HEK293 (cell line): ENCODE measurements around the gene USP32.

Source experiments
- CTCF ChIA-PET: fragments of 350-600 bp; formaldehyde crosslinking; extraction: SDS; loops from one replicate; lab custom pipeline; 2021; ENCODE audit warnings: antibody characterized with exemption; lab: Yijun Ruan, JAX
- POLR2A ChIA-PET: fragments of 300-600 bp; formaldehyde crosslinking; extraction: SDS; loops from one replicate; lab custom pipeline; 2020; ENCODE audit warnings: antibody characterized with exemption, inconsistent platforms; lab: Yijun Ruan, JAX
- H3K27ac ChIP-seq: fragments of 200-500 bp; sonication (Bioruptor generic); 2 replicates; pipeline ENCODE4 v1.5.1; 2014; ENCODE audit warnings: low read depth, low read length, control low read depth, inconsistent platforms; ENCODE audit errors: extremely low read depth
- H3K36me3 ChIP-seq, 2 experiments: fragments of 200-500 bp in 1 of 2; sonication (Bioruptor generic) in 1 of 2; 1 replicate in 1 of 2; 2 replicates in 1 of 2; pipeline ENCODE4 v1.5.1; 2014 to 2017; ENCODE audit warnings: inconsistent platforms in 2 of 2, low read length in 2 of 2; ENCODE audit not compliant: control insufficient read depth in 2 of 2, insufficient read depth in 1 of 2
- H3K4me1 ChIP-seq: fragments of 200-500 bp; sonication (Bioruptor generic); 2 replicates; pipeline ENCODE4 v1.5.1; 2014; ENCODE audit warnings: mild to moderate bottlenecking, low read length, inconsistent platforms; ENCODE audit not compliant: control insufficient read depth, insufficient read depth
- H3K4me3 ChIP-seq: 2 replicates; pipeline ENCODE4 v1.5.1; 2011; ENCODE audit warnings: low read depth, mild to moderate bottlenecking, control low read depth, low read length, moderate library complexity
- H3K9me3 ChIP-seq: fragments of 200-500 bp; sonication (Bioruptor generic); 2 replicates; pipeline ENCODE4 v1.5.1; 2014; ENCODE audit warnings: low read depth, low read length, inconsistent platforms; ENCODE audit not compliant: control insufficient read depth, insufficient read depth
- BCL6B ChIP-seq: fragments of 450-650 bp; formaldehyde crosslinking; IDR thresholded peaks from 2 replicates; pipeline ENCODE4 v1.5.1; 2017; ENCODE audit warnings: missing biosample characterization, missing genetic modification characterization
- KLF16 ChIP-seq: fragments of 450-650 bp; formaldehyde crosslinking; IDR thresholded peaks from 2 replicates; pipeline ENCODE4 v1.5.1; 2017; ENCODE audit warnings: missing biosample characterization, missing genetic modification characterization
- KLF9 ChIP-seq: fragments of 450-650 bp; formaldehyde crosslinking; IDR thresholded peaks from 2 replicates; pipeline ENCODE4 v1.5.1; 2016; ENCODE audit warnings: missing biosample characterization, missing genetic modification characterization, low read depth
- ZBTB1 ChIP-seq: fragments of 450-650 bp; formaldehyde crosslinking; IDR thresholded peaks from 2 replicates; pipeline ENCODE4 v1.5.1; 2016; ENCODE audit warnings: missing biosample characterization, missing genetic modification characterization
- ZBTB26 ChIP-seq: fragments of 450-650 bp; formaldehyde crosslinking; optimal IDR thresholded peaks from 2 replicates; pipeline ENCODE3; 2016; ENCODE audit warnings: missing biosample characterization, mild to moderate bottlenecking, missing genetic modification characterization
- ZBTB44 ChIP-seq: fragments of 450-650 bp; IDR thresholded peaks from 2 replicates; pipeline ENCODE4 v1.5.1; 2018; ENCODE audit warnings: missing biosample characterization, mild to moderate bottlenecking, missing genetic modification characterization
- ZFP41 ChIP-seq: fragments of 450-650 bp; formaldehyde crosslinking; IDR thresholded peaks from 2 replicates; pipeline ENCODE4 v1.5.1; 2016; ENCODE audit warnings: missing biosample characterization, missing genetic modification characterization, borderline replicate concordance
- ZNF114 ChIP-seq: fragments of 450-650 bp; formaldehyde crosslinking; IDR thresholded peaks from 2 replicates; pipeline ENCODE4 v1.5.0; 2017; ENCODE audit warnings: missing biosample characterization, missing genetic modification characterization
- ZNF132 ChIP-seq: fragments of 450-650 bp; formaldehyde crosslinking; IDR thresholded peaks from 2 replicates; pipeline ENCODE4 v1.5.1; 2017; ENCODE audit warnings: missing biosample characterization, missing genetic modification characterization, borderline replicate concordance
- ZNF146 ChIP-seq: fragments of 450-650 bp; formaldehyde crosslinking; IDR thresholded peaks from 2 replicates; pipeline ENCODE4 v1.5.1; 2016; ENCODE audit warnings: missing biosample characterization, missing genetic modification characterization
- ZNF214 ChIP-seq: fragments of 450-650 bp; formaldehyde crosslinking; IDR thresholded peaks from 2 replicates; pipeline ENCODE4 v1.5.1; 2017; ENCODE audit warnings: missing biosample characterization, mild to moderate bottlenecking, missing genetic modification characterization, borderline replicate concordance
- ZNF311 ChIP-seq: fragments of 450-650 bp; formaldehyde crosslinking; IDR thresholded peaks from 2 replicates; pipeline ENCODE4 v1.5.1; 2017; ENCODE audit warnings: missing biosample characterization, missing genetic modification characterization, borderline replicate concordance
- ZNF510 ChIP-seq: fragments of 450-650 bp; formaldehyde crosslinking; IDR thresholded peaks from 2 replicates; pipeline ENCODE4 v1.5.1; 2018; ENCODE audit warnings: mild to moderate bottlenecking, missing genetic modification characterization, missing biosample characterization; ENCODE audit not compliant: insufficient replicate concordance
- ZNF518A ChIP-seq: fragments of 450-650 bp; formaldehyde crosslinking; conservative IDR thresholded peaks from 2 replicates; pipeline ENCODE4 v1.5.1; 2016; ENCODE audit warnings: low read depth, missing biosample characterization, missing genetic modification characterization
- ZNF555 ChIP-seq: fragments of 450-650 bp; formaldehyde crosslinking; conservative IDR thresholded peaks from 2 replicates; pipeline ENCODE4 v1.5.1; 2017; ENCODE audit warnings: missing biosample characterization, mild to moderate bottlenecking, missing genetic modification characterization, inconsistent platforms
- ZNF600 ChIP-seq: fragments of 450-650 bp; formaldehyde crosslinking; IDR thresholded peaks from 2 replicates; pipeline ENCODE4 v1.5.1; 2016; ENCODE audit warnings: missing biosample characterization, missing genetic modification characterization
- ZNF621 ChIP-seq: fragments of 450-650 bp; formaldehyde crosslinking; IDR thresholded peaks from 2 replicates; pipeline ENCODE4 v1.5.1; 2017; ENCODE audit warnings: missing biosample characterization, missing genetic modification characterization
- ZNF792 ChIP-seq: fragments of 450-650 bp; formaldehyde crosslinking; IDR thresholded peaks from 2 replicates; pipeline ENCODE4 v1.5.1; 2016; ENCODE audit warnings: missing biosample characterization, missing genetic modification characterization
- ZSCAN18 ChIP-seq: fragments of 450-650 bp; formaldehyde crosslinking; IDR thresholded peaks from 2 replicates; pipeline ENCODE4 v1.5.1; 2016; ENCODE audit warnings: missing biosample characterization, missing genetic modification characterization
- ZSCAN23 ChIP-seq: fragments of 450-650 bp; formaldehyde crosslinking; IDR thresholded peaks from 2 replicates; pipeline ENCODE4 v1.5.1; 2016; ENCODE audit warnings: missing biosample characterization, missing genetic modification characterization

The USP32 gene

GRCh38 chr17:60353773-60354172 lies 38.2 kb downstream of the USP32 start:
- no peak overlapping the region for H3K27ac ChIP-seq

More at GRCh38 chr17:60353773-60354172, 38.2 kb downstream of the USP32 start:
- peaks cover 17% of the 10 kb centered on the region for H3K4me1 ChIP-seq
- H3K4me3 ChIP-seq: no peak overlapping the region
- no peaks in the 10 kb centered on the region for H3K36me3 ChIP-seq
- H3K9me3 ChIP-seq: no peaks in the 10 kb centered on the region
- TF ChIP-seq ZNF510 (tag by site-specific recombination) (no peak), ZNF600 (no peak), ZNF792 (tag by site-specific recombination) (no peak), ZNF214 (tag by site-specific recombination) (no peak), KLF9 (tag by site-specific recombination) (no peak), ZBTB44 (tag by site-specific recombination) (no peak), ZSCAN18 (tag by site-specific recombination) (no peak), ZNF621 (tag by site-specific recombination) (no peak), ZSCAN23 (no peak), BCL6B (tag by site-specific recombination) (no peak), KLF16 (no peak), ZNF146 (tag by site-specific recombination) (no peak), ZNF518A (no peak), ZNF132 (tag by site-specific recombination) (no peak), ZNF114 (tag by site-specific recombination) (no peak), ZFP41 (tag by site-specific recombination) (no peak), ZNF555 (no peak), ZNF311 (no peak), ZBTB1 (tag by site-specific recombination) (no peak), ZBTB26 (tag by site-specific recombination) (no peak)
- CTCF ChIA-PET: interaction anchor here (0.6 kb wide), 1 partner anchor 657 kb away, joined by 3 read pairs; no protein-coding TSS in a partner anchor
- POLR2A ChIA-PET: no interaction called here
